Kidney epithelial cell (primary cell): ENCODE measurements around the gene IL26. TPM values are rescaled to one million over a fixed set of nuclear protein-coding genes. Genes with fewer than 3 reads are reported as not detected.

Experiments
- DNase-seq: peaks from one replicate; pipeline ENCODE4 v3.0.0-alpha.2; 2010; ENCODE audit warnings: low read depth
- H3K27me3 ChIP-seq: 2 replicates; pipeline ENCODE4 v1.6.0; 2011; ENCODE audit warnings: low read length; ENCODE audit not compliant: control insufficient read depth, insufficient read depth
- H3K36me3 ChIP-seq: 2 replicates; pipeline ENCODE4 v1.5.1; 2011; ENCODE audit warnings: low read length; ENCODE audit not compliant: control insufficient read depth, insufficient read depth
- H3K4me3 ChIP-seq: 2 replicates; pipeline ENCODE4 v1.5.1; 2011; ENCODE audit warnings: low read depth, mild to moderate bottlenecking, control low read depth, low read length
- total RNA-seq: library from RNA; depleted of rRNA; stranded (reverse); fragments of >200 nt; gene quantifications from 2 replicates; pipeline ENCODE4 v1.2.3, GENCODE V29; 2015
- TF ChIP-seq, protein P1 (sequence below): IDR thresholded peaks from 2 replicates; pipeline ENCODE4 v1.5.1; 2011; ENCODE audit warnings: mild to moderate bottlenecking, moderate library complexity, low read length, control low read depth, inconsistent platforms; ENCODE audit not compliant: insufficient read depth, poor library complexity, severe bottlenecking

Gene IL26
- not detected in 2 replicates for total RNA-seq

- no peak within 1 kb of the TSS for H3K4me3 ChIP-seq
- H3K27me3 ChIP-seq, result no peaks in the 10 kb centered on the region
- no peak for DNase-seq
- H3K36me3 ChIP-seq, result no peaks in the 10 kb centered on the region
- TF ChIP-seq, protein P1, sequence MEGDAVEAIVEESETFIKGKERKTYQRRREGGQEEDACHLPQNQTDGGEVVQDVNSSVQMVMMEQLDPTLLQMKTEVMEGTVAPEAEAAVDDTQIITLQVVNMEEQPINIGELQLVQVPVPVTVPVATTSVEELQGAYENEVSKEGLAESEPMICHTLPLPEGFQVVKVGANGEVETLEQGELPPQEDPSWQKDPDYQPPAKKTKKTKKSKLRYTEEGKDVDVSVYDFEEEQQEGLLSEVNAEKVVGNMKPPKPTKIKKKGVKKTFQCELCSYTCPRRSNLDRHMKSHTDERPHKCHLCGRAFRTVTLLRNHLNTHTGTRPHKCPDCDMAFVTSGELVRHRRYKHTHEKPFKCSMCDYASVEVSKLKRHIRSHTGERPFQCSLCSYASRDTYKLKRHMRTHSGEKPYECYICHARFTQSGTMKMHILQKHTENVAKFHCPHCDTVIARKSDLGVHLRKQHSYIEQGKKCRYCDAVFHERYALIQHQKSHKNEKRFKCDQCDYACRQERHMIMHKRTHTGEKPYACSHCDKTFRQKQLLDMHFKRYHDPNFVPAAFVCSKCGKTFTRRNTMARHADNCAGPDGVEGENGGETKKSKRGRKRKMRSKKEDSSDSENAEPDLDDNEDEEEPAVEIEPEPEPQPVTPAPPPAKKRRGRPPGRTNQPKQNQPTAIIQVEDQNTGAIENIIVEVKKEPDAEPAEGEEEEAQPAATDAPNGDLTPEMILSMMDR, result no peak
These were observed at the start of gene IL26 for GRCh38 chr12:68225576-68226476. Gene IL26 (minus strand): TSS chr12:68225810. CDS start chr12:68225756, 54 bp downstream.

DNA sequence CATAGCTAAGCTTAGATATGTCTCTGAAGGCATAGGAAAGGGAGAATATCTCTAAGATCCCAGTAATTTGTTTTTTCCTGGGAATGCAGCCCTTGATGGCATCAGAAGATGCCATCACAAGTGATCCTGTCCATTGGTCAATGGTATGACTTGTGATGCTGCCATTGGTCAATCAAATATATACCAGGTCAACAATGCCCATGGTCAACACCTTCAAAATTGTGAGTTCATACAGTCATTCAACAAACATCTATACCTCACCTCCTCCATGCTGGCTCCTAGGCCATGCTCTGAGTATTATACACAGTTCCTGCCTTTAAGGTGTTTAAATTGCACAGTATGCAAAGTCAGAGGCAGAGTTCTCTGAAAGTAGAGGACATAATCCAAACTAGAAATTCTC, 47.1 kb upstream of the IL26 start:
- H3K36me3 ChIP-seq, result no peaks in the 10 kb centered on the region
- no peak for DNase-seq
- H3K27me3 ChIP-seq, result no peaks in the 10 kb centered on the region
- no peak overlapping the region for H3K4me3 ChIP-seq
- TF ChIP-seq, protein P1, result no peak

GRCh38 chr12:68271346-68271745, 45.7 kb upstream of the IL26 start:
- Histone ChIP-seq H3K36me3 (no peaks in the 10 kb centered on the region), H3K27me3 (no peaks in the 10 kb centered on the region), H3K4me3 (no peak overlapping the region)
- TF ChIP-seq, protein P1, result no peak
- DNase-seq, result no peak

- H3K27me3 ChIP-seq, result no peaks in the 10 kb centered on the region
- TF ChIP-seq, protein P1, result no peak
- no peaks in the 10 kb centered on the region for H3K36me3 ChIP-seq
- no peak for DNase-seq
- H3K4me3 ChIP-seq, result no peak overlapping the region
These were observed 44.7 kb upstream of the IL26 start for GRCh38 chr12:68270358-68270757.

DNA sequence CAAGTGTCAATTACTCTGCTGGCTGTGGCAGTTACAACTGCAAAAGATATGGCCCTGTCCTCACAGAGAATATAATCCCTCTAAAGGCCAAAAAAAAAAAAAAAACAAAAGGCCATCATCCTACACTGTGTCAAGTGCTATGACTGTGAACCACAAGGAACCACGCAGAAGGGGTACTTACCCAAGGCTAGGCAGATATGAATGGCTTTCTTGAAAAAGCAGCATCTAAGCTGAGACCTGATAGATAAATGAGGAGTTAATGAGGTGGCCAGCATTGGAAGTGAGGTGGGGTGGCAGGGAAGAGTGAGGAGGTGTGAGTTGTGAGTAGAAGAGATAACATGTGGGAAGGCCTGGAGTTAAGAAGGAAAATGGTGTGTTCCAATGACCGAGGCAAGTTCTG, 44.2 kb upstream of the IL26 start:
- Histone ChIP-seq H3K36me3 (no peaks in the 10 kb centered on the region), H3K27me3 (no peaks in the 10 kb centered on the region), H3K4me3 (no peak overlapping the region)
- DNase-seq, result no peak
- TF ChIP-seq, protein P1, result no peak
